ENCODE data around the gene SGPP1.

- TF ChIP-seq POLR2A (IDR thresholded peaks at IDR 0.05; ENCODE audit: low read length) (no peak), GATA1 (IDR thresholded peaks at IDR 0.05; ENCODE audit: low read depth, low read length) (no peak)
Measured at GRCh38 chr14:63685401-63685800, 42.5 kb downstream of the SGPP1 start.
